ENCODE measurements around the gene FLT4.

GRCh38 chr5:180647465-180647864 is 1.9 kb downstream of the FLT4 start:
- TF ChIP-seq YY1 (IDR thresholded peaks at IDR 0.05) = no peak
- no peak for TF ChIP-seq CTCF (IDR thresholded peaks at IDR 0.05; ENCODE audit: low read depth, low read length, missing input control)
- TF ChIP-seq JUND (IDR thresholded peaks at IDR 0.05) = no peak
- no peak for TF ChIP-seq FOXA1 (IDR thresholded peaks at IDR 0.05)
- TF ChIP-seq GABPA (IDR thresholded peaks at IDR 0.05 in 1 of 2, conservative IDR thresholded peaks at IDR 0.05 in 1 of 2) = no peak
- TF ChIP-seq ZBTB33 (IDR thresholded peaks at IDR 0.05) = no peak
- no peak for TF ChIP-seq REST (IDR thresholded peaks at IDR 0.05)
- TF ChIP-seq TAF1 (conservative IDR thresholded peaks at IDR 0.05) = no peak

Measured in liver (tissue), 3 donors.